Measurements from ENCODE around the gene GATD1. TPM values are rescaled to one million over a fixed set of nuclear protein-coding genes. Genes with fewer than 3 reads are reported as not detected.

Gene GATD1, protein sequence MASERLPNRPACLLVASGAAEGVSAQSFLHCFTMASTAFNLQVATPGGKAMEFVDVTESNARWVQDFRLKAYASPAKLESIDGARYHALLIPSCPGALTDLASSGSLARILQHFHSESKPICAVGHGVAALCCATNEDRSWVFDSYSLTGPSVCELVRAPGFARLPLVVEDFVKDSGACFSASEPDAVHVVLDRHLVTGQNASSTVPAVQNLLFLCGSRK
- total RNA-seq = 10 to 100 TPM in 2 of 3 donors, 1 to 10 TPM in 1; 9.9 to 17.4 (median 16.4) TPM

DNA sequence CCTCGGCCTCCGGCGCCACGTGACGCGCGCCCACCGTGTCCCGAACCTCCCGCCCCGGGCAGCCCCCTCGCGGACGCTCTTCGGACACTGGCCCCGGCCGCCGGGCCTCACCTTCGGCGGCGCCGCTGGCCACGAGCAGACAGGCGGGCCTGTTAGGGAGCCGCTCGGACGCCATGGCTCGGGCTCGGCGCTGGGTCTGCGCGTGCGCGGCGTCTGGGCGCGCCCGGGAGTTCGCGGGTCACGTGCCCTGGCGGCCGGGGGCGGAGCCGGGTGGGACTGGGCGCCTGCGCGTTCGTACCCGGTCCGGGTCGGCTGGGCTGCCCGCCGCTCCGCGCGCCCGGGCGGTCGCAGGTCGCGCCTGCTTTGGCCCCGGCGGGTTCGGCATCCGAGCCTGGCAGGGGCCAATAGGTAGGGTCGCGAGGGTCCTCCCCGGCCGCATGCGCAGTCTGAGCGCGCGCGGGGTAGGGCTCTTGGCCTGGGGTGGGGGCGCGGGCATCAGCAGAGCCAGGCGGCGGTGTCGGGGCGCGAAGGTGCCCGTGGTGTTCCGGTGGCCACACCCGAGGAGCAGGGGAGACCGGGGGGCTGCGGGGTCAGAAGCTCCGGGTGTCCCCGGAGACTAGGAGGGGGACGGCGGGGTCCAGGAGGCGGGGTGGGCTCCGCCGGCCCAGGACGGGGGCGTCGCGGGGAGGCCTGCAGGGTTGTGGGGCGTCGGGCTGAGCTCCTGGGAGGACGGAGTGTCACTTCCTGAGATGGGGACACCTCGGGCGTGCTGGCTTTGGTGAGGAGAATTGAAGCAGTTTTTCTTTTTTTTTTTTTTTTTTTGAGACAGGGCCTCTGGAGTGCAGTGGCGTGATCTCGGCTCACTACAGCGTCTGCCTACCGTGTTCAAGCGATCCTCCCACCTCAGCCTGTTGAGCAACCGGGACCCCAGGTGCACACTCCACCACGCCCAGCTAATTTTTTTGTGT is at the start of gene GATD1:
Gene GATD1, minus strand, starts transcription at position 200 of the 968 bp plus-strand sequence. Its CDS starts 25 bp downstream, at position 175.
- intact Hi-C loops (cut with DNase I; ENCODE audit: low total_unique reads) = loop anchor here (10.0 kb wide), 1 partner anchor 213 kb away; the partner anchor contains the start of genes LMNTD2 and RASSF7
- DNase-seq (ENCODE audit: low spot score in 2 of 2) = peak; percentile 87 to 94

DNA sequence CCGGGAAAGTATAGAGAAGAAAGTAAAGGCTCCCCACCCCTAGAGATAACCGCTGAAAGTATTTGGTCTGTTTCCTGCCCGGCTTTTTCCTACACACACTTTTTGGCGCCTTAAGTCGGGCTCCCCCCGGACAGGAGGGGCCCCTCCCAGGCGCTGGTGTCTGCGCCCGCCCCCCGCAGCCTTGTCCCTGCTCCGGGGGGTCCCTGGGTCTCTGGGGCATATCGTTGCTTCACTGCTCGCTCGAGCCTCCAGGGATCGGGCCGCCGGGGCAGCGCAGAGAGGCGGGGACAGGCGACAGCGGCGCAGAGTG is 49.5 kb upstream of the GATD1 start:
- H3K4me1 ChIP-seq = peaks cover 28 to 57% of the 10 kb centered on the region in 2 donors
- TF ChIP-seq, protein P1, sequence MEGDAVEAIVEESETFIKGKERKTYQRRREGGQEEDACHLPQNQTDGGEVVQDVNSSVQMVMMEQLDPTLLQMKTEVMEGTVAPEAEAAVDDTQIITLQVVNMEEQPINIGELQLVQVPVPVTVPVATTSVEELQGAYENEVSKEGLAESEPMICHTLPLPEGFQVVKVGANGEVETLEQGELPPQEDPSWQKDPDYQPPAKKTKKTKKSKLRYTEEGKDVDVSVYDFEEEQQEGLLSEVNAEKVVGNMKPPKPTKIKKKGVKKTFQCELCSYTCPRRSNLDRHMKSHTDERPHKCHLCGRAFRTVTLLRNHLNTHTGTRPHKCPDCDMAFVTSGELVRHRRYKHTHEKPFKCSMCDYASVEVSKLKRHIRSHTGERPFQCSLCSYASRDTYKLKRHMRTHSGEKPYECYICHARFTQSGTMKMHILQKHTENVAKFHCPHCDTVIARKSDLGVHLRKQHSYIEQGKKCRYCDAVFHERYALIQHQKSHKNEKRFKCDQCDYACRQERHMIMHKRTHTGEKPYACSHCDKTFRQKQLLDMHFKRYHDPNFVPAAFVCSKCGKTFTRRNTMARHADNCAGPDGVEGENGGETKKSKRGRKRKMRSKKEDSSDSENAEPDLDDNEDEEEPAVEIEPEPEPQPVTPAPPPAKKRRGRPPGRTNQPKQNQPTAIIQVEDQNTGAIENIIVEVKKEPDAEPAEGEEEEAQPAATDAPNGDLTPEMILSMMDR (IDR thresholded peaks at IDR 0.05) = no peak
- TF ChIP-seq POLR2A (IDR thresholded peaks at IDR 0.05) (no peak), POLR2AphosphoS5 (IDR thresholded peaks at IDR 0.05) (no peak)

More for the DNA sequence above, at the start of gene GATD1:
- peaks cover 7 to 12% of the 10 kb centered on the region in 2 donors for H3K4me1 ChIP-seq
- H3K27ac ChIP-seq = peak within 1 kb of the TSS; percentile 81 to 89
- no peaks in the 10 kb centered on the region for H3K27me3 ChIP-seq
- H3K36me3 ChIP-seq = no peaks in the 10 kb centered on the region
- TF ChIP-seq, protein P1 (IDR thresholded peaks at IDR 0.05) = no peak
- peak in 2 of 3 donors; percentile 48 to 56 for TF ChIP-seq POLR2AphosphoS5 (IDR thresholded peaks at IDR 0.05)
- no peaks in the 10 kb centered on the region for H3K9me3 ChIP-seq
- peak within 1 kb of the TSS; percentile 89 to 99 (median 96) for H3K4me3 ChIP-seq

DNA sequence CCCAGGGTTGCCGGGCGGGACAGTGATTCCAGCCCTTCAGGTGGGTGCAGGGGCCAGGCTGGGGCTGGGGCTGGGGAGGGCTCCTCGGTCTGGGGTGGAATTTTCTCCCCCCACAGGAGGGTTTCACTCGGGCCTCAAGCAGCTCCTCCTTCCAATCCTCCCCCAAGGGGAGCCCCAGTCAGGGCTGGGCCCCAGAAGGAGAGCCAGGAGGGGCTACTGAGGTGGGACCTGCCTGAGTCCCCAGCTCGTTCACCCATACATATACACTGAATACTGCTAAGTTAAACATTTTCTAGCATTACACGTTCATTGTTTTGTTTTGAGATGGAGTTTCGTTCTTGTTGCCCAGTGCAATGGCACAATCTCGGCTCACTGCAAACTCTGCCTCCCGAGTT is 48.9 kb upstream of the GATD1 start:
- DNase-seq (ENCODE audit: low spot score in 2 of 2) = no peak
- H3K4me1 ChIP-seq = peaks cover 29 to 63% of the 10 kb centered on the region in 2 donors
- no peaks in the 10 kb centered on the region for H3K27me3 ChIP-seq
- intact Hi-C loops (cut with DNase I; ENCODE audit: low total_unique reads) = no loop called here
- TF ChIP-seq, protein P1 (IDR thresholded peaks at IDR 0.05) = no peak
- no peak for TF ChIP-seq POLR2A (IDR thresholded peaks at IDR 0.05)
- no peak for TF ChIP-seq POLR2AphosphoS5 (IDR thresholded peaks at IDR 0.05)
- no peaks in the 10 kb centered on the region for H3K9me3 ChIP-seq
- peaks cover 9% of the 10 kb centered on the region for H3K36me3 ChIP-seq
- H3K27ac ChIP-seq = peak overlapping the region; percentile 79 to 94
- H3K4me3 ChIP-seq = peak overlapping the region in 2 of 3 donors; percentile 60 to 79

More for the DNA sequence above, 49.5 kb upstream of the GATD1 start:
- H3K27ac ChIP-seq = peak overlapping the region; percentile 79 to 94
- H3K4me3 ChIP-seq = peak overlapping the region; percentile 39 to 79 (median 60)
- peaks cover 9% of the 10 kb centered on the region for H3K36me3 ChIP-seq
- intact Hi-C loops (cut with DNase I; ENCODE audit: low total_unique reads) = no loop called here
- DNase-seq (ENCODE audit: low spot score in 2 of 2) = no peak
- H3K27me3 ChIP-seq = no peaks in the 10 kb centered on the region
- H3K9me3 ChIP-seq = no peaks in the 10 kb centered on the region

DNA sequence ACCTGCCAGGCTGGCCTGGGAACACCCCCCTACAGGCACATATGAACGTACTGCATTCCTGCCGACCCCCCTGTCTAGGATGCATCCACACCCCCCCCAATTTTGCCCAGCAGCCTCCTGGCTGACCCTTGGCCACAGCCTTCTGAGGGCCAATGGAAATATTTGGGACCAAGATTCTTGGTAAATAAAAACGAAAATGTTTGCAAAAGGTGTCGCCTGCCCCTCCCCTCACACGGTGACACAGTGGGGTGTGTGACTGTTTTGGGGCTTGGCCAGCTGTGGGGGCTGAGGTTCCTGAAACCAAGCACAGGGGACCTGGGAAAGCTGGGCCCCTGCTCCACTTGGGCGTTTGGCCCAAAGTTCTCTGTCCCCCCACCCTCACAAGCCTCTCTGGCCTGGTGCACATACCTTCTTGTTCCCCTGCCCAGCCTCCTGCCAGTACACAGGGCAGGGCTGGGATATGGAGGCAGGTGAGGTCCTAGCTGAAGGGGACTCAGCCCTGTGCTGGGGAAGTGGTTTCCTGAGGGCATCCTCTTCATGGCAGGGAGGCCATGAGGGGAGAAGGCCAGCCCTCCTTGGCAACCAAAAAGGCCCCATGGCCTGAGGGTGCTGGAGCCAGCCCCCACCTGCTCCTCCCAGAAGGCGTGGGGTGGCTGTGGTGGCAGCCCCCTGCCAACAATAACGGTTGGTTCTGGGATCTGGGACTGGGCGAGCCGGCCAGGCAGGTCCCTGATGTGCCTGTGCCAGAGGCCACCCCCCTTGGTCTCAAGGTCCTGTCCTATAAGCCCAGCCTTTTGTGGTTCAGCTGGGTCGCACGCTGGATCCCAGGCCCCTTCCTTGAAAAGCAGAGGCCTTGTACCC is 48.3 kb upstream of the GATD1 start:
- Histone ChIP-seq H3K9me3 (no peaks in the 10 kb centered on the region), H3K36me3 (peaks cover 9% of the 10 kb centered on the region), H3K4me3 (peak overlapping the region in 2 of 3 donors; percentile 60 to 79), H3K4me1 (peaks cover 34 to 63% of the 10 kb centered on the region in 2 donors), H3K27ac (peak overlapping the region; percentile 79 to 94), H3K27me3 (no peaks in the 10 kb centered on the region)
- intact Hi-C loops (cut with DNase I; ENCODE audit: low total_unique reads) = no loop called here
- TF ChIP-seq POLR2AphosphoS5 (IDR thresholded peaks at IDR 0.05) = peak in 2 of 3 donors; percentile 14 to 38
- no peak for TF ChIP-seq POLR2A (IDR thresholded peaks at IDR 0.05)
- TF ChIP-seq, protein P1 (IDR thresholded peaks at IDR 0.05) = no peak
- DNase-seq (ENCODE audit: low spot score in 2 of 2) = peak in 1 of 2 donors; percentile 85
